SIG-M5 treated with dmso at 0.1 percent for 504 hours (cell line): Measurements from ENCODE around the gene NMRK2.

Source experiments
- DNase-seq: peaks from one replicate; lab custom pipeline; 2025; ENCODE audit not compliant: unreplicated experiment; lab: John Stamatoyannopoulos, UW

NMRK2 gene

DNA sequence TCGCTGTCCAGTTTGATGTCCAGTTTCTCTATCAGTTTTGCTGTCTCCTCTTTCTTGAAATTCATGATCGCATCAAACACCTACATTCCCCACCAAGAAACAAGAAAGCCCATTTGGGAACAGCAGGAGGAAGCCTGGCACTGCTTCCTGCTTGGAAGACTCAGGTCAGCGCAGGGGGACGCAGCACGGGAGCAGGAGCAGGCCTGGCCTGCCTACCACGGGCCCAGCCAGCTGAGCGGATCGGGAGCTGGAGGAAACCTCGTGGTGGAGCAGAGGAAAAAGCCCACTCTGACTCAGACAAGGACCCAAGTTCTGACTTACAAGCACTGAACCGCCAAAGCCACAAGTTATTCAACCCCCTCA is 48.5 kb downstream of the NMRK2 start:
- DNase-seq: no peak

DNA sequence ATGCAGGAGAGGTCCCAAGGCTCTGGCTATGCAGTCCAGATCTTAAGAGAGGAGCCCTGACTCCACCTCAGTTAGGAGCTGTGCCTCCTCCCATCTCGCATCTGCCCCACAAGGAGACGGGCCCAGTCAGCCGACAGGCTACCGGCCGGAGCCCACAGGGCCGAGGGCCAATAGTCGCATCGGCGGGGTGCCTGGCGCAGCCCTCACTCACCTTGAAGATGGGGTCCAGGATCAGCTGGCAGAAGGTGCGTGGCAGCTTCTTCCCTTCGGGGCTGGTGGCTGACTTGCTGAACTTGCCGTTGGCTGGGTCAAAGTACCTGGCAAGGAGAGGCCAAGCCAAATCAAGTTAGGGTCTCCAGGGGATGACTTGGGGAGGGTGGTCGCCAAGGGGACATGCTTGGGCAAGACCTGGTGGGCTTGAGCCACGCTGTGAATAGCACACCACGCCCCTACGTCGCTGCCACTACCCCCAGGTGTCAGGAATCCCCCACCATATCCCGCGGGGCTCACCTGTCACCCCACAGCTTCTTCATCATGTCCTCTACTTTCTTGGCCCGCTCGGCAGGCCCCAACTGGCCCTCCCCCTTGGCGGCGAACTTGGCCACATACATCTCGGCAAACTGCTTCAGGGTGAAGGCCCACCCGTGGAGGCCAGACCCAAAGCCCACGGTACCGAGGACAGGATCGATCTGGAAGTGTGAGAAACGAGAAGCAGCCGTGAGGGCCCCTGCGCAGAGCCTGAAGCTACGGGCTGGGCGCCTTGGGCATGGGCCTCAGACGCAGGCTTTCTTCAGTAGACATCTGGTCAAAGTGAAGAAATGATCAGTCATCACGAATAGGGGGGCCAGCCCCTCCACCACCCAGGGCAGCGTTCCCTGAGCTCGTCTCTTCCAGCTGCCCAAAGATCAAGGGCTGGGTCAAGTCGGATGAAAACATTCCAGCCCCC is 49.1 kb downstream of the NMRK2 start:
- DNase-seq: no peak

DNA sequence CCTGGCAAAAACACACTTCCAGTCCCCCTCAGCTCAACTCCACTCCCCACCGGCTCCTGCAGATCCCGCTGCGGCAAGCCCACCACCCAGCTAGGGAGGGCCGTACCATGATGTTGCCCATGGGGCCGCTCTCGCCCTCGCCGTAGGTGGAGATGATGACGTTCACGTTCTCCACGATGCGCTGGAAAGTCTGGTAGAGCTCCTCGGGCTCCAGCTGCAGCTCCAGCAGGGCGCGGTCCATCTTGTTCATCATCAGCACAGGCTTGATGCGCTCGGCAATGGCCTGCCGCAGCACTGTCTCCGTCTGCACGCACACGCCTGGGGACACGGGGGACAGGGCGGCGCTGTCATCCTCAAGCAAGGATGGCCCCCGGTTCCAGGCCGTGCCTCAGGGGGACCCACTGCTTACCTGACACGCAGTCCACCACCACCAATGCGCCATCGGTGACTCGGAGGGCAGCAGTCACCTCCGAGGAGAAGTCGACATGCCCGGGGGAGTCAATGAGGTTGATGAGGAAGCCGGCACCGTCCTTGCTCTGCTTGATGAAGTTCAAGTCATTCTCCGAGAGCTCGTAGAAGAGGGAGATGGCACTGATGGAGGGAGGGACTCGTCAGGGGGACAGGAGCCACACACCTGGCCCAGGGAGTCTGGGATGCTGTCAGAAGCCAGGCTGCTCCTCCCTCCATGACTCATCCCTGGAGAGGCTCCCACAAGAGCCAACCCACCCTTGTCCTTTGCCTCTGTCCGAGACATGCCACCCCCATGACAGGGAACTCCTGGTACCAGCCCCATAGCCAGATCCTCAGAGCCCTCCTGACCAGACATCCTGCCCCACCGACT is 50.1 kb downstream of the NMRK2 start:
- DNase-seq: no peak

DNA sequence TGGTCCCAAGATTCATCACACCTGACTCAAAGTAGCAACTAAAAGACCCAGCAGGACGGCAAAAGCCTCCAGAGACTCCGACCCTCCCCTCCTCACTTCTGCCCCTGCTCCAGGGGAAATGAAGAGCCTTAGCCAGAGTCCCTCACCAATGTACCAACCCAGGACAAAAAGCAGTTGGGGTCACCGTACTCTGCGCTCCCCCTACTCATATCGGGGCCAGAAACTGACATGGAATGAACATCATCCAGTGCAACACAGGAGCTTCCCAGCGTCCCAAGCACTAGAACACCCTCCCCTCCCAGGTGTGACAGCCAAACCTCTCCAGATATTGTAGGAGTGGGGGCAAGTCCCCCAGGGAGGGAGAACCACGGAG is 50.7 kb downstream of the NMRK2 start:
- no peak for DNase-seq

DNA sequence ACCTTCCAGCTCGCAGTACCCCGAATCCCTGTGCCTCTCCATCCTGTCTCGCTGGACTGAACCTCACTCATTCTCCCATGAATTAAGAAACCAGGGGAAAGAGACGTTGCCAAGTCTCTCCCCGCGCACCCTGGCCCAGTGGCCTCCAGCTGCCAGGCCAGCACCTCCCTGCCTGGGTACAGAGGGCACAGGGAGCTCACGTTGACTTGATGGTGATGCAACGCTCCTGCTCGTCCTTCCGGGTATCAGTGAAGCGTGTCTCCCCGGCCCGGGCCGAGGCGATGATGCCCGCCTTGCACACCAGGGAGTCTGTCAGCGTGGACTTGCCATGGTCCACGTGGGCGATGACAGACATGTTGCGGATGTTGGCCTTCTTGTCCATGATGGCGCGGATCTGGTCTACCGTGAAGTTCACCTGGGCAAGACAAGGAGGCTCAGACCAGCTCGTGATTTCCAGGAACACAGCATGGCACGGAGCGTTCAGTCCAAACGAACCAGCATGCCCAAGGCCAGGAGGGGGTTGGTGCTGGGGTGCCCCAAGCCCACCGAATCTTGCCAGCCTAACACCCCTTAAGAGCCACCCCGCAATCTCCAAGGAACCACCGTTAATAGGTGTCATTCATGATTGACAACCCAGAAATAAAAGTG is 51.2 kb downstream of the NMRK2 start:
- DNase-seq: peak; percentile 53

DNA sequence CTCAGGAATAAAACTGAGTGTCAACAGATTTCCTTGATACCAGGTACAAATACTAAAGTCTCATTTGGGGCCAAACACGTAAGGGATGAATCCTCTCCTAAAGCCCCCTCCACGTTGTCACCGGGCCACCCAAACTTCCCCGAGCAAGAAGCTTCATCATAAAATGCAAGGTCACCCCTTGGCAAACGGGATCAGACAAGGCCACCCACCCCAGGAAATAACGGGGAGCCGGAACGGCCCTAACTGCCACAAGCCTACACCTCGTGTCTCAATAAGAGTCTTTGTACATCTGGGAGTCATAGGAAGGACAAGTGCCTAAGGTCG is 51.7 kb downstream of the NMRK2 start:
- no peak for DNase-seq

DNA sequence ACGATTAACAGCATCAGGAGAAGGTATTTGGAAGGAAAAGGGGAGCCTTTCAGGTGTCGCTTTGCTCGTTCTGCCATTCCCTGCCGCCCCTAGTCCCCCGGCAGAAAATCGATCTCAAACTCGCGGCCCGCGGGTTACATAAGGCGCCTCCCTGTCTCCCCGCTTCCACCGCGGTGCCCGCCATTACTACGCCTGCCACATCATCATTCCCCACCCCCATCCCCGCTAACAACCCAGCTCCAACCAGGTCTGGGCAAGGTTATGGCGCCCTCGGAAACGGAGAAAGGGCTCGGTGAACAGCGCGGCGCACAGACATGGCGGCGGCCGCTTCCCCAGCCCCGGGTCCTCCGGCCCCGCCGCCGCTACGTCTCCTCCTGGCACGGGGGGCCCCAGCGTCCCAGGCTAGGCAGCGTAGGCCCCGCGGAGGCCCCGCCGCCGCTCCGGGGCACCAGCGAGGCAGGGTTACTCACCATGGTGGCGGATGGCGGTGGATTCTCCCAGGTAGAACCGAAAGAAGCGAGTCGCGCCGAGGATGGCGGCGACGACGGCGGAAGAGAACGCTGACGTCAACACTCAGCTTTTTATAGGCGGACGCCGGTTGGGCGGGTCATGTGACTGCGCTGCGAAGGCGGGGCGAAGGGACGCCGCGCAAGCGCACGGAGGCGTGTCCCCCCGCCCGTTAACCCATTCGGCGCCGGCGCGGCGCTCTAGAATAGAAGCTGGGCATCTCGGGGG is 52.2 kb downstream of the NMRK2 start, which contains the start of gene EEF2:
Gene EEF2 (minus strand): TSS at position 556 of the 735 bp plus-strand sequence. CDS start 83 bp downstream, at position 473.
- peak; percentile 70 for DNase-seq

DNA sequence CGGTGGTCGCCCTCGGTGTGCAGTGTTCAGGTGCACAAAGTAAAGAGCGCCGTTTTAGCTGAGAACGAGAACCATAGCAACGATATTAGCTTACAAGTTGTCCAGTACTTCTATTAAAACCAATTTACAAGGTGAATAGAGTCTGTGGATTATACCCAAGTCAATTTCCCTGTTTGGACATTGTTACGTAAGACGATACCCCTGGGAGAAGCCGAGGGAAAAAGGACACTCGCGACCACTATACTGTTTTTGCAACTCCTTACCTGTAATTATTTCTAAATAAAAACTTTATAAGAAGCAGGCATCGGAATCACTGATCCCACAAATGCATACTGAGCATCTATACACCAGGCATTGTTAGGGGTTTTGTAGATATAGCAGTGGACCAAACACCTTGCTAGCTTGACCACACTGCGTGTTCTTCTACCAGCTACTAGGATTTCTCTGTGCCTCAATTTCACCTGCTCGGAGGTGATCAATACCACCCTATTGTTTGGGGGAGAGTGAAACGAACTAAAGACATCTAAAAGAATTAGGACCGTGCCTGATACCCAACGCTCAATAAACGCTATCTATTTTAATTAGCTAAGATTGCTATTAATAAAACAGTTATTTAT is 52.9 kb downstream of the NMRK2 start:
- no peak for DNase-seq

DNA sequence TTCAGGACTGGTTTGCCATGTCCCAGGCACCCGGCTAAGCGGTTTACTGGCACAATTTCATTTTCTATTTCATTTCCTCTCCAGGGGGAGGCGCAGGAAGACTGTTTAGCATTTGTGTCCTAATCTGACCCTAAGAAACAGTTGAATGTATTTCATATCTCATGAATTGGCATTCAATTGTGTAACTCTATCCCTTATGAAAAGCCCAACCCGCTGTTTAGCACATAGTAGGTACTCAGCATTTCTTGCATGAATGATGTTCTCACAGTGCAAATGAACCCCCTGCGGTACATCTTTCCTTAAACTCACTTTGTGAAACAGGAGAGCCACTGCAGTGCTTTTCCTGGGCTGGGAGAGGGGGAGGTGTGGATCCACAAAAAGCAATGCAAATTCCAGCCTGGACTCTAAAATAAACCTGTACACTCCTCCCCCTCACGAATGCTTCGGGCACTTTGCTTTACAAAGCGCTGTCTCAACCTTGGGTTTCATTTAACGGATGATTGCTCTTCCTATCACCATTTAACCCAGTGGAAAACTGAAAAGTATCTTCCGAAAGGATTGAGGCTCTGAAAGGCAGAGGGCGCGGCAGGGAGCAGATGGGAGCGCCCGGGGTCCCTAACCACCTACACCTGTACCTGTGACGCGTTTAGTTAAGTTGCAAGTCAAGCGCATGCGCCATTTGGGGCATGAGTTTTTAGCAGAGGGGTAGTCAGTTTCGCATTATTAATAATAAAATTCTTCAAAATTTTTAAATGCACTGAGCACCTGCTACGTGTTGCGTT is 53.6 kb downstream of the NMRK2 start:
- DNase-seq: peak; percentile 92

DNA sequence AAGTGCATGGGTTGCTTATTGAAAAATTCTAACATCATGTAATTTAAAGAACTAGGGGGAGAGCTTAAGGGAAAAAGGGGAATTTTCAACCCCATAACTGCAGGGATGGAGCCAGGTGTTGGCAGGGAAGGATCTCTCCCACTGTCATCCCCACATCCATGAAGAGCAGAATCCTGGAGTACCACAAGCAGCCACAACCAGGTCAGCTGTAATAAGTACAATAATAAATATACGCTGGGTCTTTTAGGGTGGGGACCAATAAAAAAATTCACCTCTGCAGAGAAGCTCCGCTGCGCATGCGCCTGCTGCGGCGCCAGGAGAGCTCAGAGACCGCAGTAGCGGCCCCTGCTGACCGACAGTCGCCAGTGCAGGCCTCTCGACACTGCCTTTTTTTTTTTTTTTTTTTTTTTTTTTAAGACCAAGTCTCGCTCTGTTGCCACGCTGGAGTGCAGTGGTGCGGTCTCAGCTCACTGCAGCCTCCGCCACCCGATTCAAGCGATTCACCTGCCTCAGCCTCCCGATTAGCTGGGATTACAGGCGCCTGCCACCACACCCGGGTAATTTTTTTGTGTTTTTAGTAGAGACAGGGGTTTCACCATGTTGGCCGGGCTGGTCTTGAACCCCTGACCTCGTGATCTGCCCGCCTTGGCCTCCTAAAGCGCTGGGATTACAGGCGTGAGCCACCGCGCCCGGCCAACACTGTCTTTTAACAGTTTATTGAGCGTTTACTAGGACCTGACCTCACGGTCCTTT is 54.9 kb downstream of the NMRK2 start:
- peak; percentile 74 for DNase-seq

DNA sequence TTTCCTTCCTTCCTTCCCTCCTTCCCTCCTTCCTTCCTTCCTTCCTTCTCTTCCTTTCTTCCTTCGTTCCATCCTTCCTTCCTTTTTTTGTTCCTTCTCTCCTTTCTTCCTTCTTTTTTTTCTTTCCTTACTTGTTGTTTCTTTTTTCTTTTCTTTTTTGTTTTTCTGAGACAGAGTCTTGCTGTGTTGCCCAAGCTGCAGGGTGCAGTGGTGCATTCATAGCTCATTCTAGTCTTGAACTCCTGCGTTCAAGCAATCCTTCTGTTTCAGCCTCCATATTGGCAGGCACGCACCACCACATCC is 57.9 kb downstream of the NMRK2 start:
- DNase-seq: no peak
